AG09319 (cell line): ENCODE results near the gene ABCC1.

Source experiments
- DNase-seq: peaks from one replicate; pipeline ENCODE4 v3.0.0-alpha.2; 2010; ENCODE audit warnings: low read depth; ENCODE audit errors: extremely low read depth
- TF ChIP-seq, protein P1 (sequence below): IDR thresholded peaks from 2 replicates; pipeline ENCODE4 v1.5.1; 2011; ENCODE audit warnings: low read depth, mild to moderate bottlenecking, inconsistent platforms, low read length, moderate library complexity

The ABCC1 gene

GRCh38 chr16:15961571-15962090 lies 12.2 kb downstream of the ABCC1 start:
- DNase-seq: no peak
- TF ChIP-seq, protein P1, sequence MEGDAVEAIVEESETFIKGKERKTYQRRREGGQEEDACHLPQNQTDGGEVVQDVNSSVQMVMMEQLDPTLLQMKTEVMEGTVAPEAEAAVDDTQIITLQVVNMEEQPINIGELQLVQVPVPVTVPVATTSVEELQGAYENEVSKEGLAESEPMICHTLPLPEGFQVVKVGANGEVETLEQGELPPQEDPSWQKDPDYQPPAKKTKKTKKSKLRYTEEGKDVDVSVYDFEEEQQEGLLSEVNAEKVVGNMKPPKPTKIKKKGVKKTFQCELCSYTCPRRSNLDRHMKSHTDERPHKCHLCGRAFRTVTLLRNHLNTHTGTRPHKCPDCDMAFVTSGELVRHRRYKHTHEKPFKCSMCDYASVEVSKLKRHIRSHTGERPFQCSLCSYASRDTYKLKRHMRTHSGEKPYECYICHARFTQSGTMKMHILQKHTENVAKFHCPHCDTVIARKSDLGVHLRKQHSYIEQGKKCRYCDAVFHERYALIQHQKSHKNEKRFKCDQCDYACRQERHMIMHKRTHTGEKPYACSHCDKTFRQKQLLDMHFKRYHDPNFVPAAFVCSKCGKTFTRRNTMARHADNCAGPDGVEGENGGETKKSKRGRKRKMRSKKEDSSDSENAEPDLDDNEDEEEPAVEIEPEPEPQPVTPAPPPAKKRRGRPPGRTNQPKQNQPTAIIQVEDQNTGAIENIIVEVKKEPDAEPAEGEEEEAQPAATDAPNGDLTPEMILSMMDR: no peak

DNA sequence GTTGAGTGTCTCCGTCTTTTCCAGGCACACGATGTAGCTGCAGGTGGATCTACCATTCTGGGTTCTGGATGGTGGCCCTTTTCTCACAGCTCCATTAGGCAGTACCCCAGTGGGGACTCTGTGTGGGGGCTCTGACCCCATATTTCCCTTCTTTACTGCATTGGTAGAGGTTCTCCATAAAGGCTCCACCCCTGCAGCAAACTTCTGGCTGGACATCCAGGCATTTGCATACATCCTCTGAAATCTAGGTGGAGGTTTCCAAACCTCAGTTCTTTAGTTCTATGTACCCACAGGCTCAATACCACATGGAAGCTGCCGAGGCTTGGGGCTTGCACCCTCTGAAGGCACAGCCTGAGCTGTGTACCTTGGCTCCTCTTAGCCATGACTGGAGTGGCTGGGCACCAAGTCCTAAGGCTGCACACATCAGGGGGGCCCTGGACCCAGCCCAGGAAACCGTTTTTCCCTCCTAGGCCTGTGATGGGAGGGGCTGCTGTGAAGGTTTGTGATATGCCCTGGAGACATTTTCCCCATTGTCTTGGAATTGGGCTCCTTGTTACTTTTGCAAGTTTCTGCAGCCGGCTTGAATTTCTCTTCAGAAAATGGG lies 14.0 kb downstream of the ABCC1 start:
- no peak for DNase-seq
- TF ChIP-seq, protein P1: no peak

GRCh38 chr16:15966420-15966819 lies 17.0 kb downstream of the ABCC1 start:
- TF ChIP-seq, protein P1: no peak
- no peak for DNase-seq

GRCh38 chr16:15966836-15967546 lies 17.6 kb downstream of the ABCC1 start:
- DNase-seq: no peak

GRCh38 chr16:15967655-15968315 lies 18.4 kb downstream of the ABCC1 start:
- no peak for DNase-seq
- TF ChIP-seq, protein P1: no peak

More at GRCh38 chr16:15966836-15967546, 17.6 kb downstream of the ABCC1 start:
- TF ChIP-seq, protein P1: no peak

GRCh38 chr16:15970202-15970601 lies 20.8 kb downstream of the ABCC1 start:
- DNase-seq: no peak
- TF ChIP-seq, protein P1: no peak
